Thyroid gland (tissue), 4 donors: ENCODE results near the gene RELT.

Experiments
- POLR2A ChIP-seq, 2 donors: fragments of 450-650 bp; IDR thresholded peaks; one replicate each; pipeline ENCODE4 v1.6.1; 2017; ENCODE audit warnings: antibody characterized with exemption in 2 of 2, mild to moderate bottlenecking in 2 of 2, moderate library complexity in 1 of 2
- TF ChIP-seq, protein P1 (sequence below), 6 experiments: fragments of 200-600 bp in 3 of 6; fragments of 450-650 bp in 3 of 6; sonication (generic) in 3 of 6; IDR thresholded peaks; one replicate each; pipeline ENCODE4 v1.5.1; 2016 to 2019; ENCODE audit warnings: antibody characterized with exemption in 6 of 6, mild to moderate bottlenecking in 2 of 6, inconsistent platforms in 1 of 6, moderate library complexity in 1 of 6

DNA sequence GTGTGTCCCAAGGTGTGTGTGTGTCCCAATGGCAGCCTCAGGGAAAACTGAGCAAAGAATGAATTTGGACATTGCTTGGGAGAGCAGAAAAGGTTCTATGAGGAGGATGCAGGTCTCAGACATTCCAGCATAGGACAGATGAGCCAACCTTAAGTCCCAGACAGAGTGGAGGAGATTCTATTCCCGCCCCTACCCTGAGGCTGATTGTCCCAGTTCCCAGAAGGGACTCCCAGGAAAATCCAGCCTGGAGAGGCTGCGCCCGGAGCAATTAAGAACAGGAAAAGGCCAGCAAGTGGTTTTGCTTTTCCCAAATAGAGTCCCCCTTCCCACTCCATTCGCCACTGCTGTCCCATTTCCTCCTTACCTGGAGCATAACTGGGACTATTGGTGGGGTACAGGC, 54.1 kb downstream of the RELT start:
- TF ChIP-seq POLR2A (IDR thresholded peaks at IDR 0.05): no peak
- TF ChIP-seq, protein P1, sequence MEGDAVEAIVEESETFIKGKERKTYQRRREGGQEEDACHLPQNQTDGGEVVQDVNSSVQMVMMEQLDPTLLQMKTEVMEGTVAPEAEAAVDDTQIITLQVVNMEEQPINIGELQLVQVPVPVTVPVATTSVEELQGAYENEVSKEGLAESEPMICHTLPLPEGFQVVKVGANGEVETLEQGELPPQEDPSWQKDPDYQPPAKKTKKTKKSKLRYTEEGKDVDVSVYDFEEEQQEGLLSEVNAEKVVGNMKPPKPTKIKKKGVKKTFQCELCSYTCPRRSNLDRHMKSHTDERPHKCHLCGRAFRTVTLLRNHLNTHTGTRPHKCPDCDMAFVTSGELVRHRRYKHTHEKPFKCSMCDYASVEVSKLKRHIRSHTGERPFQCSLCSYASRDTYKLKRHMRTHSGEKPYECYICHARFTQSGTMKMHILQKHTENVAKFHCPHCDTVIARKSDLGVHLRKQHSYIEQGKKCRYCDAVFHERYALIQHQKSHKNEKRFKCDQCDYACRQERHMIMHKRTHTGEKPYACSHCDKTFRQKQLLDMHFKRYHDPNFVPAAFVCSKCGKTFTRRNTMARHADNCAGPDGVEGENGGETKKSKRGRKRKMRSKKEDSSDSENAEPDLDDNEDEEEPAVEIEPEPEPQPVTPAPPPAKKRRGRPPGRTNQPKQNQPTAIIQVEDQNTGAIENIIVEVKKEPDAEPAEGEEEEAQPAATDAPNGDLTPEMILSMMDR (IDR thresholded peaks at IDR 0.05): no peak
